ENCODE data around the gene NUCKS1. TPM values are rescaled to one million over a fixed set of nuclear protein-coding genes. Genes with fewer than 3 reads are reported as not detected.

The NUCKS1 gene
- polyA plus RNA-seq, 1 of the 3 experiments (the other 2 are of a cell fraction), result 25.4 TPM

DNA sequence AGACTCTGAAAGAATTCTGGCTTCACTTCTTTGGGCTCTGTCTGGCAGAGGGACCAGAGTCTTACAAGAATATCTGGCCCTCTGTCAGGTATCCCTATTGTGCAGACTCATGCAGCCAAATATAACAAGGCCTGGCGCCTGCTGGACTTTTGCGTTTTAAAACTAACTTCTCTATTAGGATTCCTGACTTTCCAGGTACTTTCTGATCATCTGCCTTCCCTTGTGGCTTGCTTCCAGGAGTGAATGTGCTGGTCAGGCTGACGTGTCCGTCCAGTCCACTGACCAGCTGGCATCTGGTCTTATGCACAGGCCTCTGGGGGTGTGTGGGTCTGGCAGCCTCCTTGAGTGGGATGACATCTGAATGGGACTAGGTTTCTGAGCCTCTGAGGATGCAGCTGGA is 33.9 kb upstream of the NUCKS1 start:
- Histone ChIP-seq H3F3A (replicated peaks; ENCODE audit: insufficient read depth) (no peaks in the 10 kb centered on the region), H3K36me3 (replicated peaks in 1 of 2; ENCODE audit: control insufficient read depth in 1 of 2, insufficient read depth in 2 of 2, low read length in 1 of 2) (no peaks in the 10 kb centered on the region), H3K9me2 (no peaks in the 10 kb centered on the region), H4K20me1 (ENCODE audit: insufficient read depth) (no peaks in the 10 kb centered on the region), H3K9ac (no peak overlapping the region), H3K79me2 (ENCODE audit: insufficient read depth) (no peaks in the 10 kb centered on the region), H3K4me1 (ENCODE audit: control insufficient read depth in 1 of 2, insufficient read depth in 2 of 2, low read depth in 1 of 2, low read length in 1 of 2) (peaks cover 0 to 5% of the 10 kb centered on the region in 2 experiments; a peak in 1 of 4 replicates), H3K9me3 (no peaks in the 10 kb centered on the region), H3K4me2 (no peak overlapping the region), H3K4me3 (ENCODE audit: low read depth in 2 of 2, low read length in 1 of 2) (no peak overlapping the region), H3K27ac (ENCODE audit: low read depth in 2 of 2, low read length in 1 of 2) (no peak overlapping the region), H2AFZ (ENCODE audit: low read depth) (no peak overlapping the region), H3K27me3 (ENCODE audit: insufficient read depth) (no peaks in the 10 kb centered on the region)
- 97% methylated on average over 4 of the region's 4 CpGs for WGBS (ENCODE audit: low lambda C conversion rate)
- DNase-seq, result no peak
- TF ChIP-seq, protein P1, sequence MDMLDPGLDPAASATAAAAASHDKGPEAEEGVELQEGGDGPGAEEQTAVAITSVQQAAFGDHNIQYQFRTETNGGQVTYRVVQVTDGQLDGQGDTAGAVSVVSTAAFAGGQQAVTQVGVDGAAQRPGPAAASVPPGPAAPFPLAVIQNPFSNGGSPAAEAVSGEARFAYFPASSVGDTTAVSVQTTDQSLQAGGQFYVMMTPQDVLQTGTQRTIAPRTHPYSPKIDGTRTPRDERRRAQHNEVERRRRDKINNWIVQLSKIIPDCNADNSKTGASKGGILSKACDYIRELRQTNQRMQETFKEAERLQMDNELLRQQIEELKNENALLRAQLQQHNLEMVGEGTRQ (IDR thresholded peaks at IDR 0.05; ENCODE audit: borderline replicate concordance, low read depth, low read length), result no peak
- TF ChIP-seq TAF1 (IDR thresholded peaks at IDR 0.05; ENCODE audit: borderline replicate concordance, low read depth, low read length) (no peak), SIN3A (IDR thresholded peaks at IDR 0.05; ENCODE audit: borderline replicate concordance, low read depth, low read length) (no peak), TCF12 (IDR thresholded peaks at IDR 0.05) (no peak), POLR2AphosphoS5 (IDR thresholded peaks at IDR 0.05; ENCODE audit: low read depth, low read length) (no peak), SMC3 (IDR thresholded peaks at IDR 0.05; ENCODE audit: low read depth, low read length) (no peak), ELF1 (IDR thresholded peaks at IDR 0.05) (no peak), EZH2phosphoT487 (IDR thresholded peaks at IDR 0.05; ENCODE audit: borderline replicate concordance, low read depth) (no peak), GABPA (IDR thresholded peaks at IDR 0.05; ENCODE audit: low read depth) (no peak), TEAD4 (IDR thresholded peaks at IDR 0.05; ENCODE audit: borderline replicate concordance, insufficient read depth) (no peak), RXRA (IDR thresholded peaks at IDR 0.05; ENCODE audit: borderline replicate concordance, low read depth) (no peak), FOSL2 (IDR thresholded peaks at IDR 0.05; ENCODE audit: borderline replicate concordance, low read depth) (no peak), GATA2 (CRISPR knock-in tag; IDR thresholded peaks at IDR 0.05) (no peak)
- TF ChIP-seq, protein P2, sequence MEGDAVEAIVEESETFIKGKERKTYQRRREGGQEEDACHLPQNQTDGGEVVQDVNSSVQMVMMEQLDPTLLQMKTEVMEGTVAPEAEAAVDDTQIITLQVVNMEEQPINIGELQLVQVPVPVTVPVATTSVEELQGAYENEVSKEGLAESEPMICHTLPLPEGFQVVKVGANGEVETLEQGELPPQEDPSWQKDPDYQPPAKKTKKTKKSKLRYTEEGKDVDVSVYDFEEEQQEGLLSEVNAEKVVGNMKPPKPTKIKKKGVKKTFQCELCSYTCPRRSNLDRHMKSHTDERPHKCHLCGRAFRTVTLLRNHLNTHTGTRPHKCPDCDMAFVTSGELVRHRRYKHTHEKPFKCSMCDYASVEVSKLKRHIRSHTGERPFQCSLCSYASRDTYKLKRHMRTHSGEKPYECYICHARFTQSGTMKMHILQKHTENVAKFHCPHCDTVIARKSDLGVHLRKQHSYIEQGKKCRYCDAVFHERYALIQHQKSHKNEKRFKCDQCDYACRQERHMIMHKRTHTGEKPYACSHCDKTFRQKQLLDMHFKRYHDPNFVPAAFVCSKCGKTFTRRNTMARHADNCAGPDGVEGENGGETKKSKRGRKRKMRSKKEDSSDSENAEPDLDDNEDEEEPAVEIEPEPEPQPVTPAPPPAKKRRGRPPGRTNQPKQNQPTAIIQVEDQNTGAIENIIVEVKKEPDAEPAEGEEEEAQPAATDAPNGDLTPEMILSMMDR (IDR thresholded peaks at IDR 0.05), result no peak
- TF ChIP-seq, protein P3, sequence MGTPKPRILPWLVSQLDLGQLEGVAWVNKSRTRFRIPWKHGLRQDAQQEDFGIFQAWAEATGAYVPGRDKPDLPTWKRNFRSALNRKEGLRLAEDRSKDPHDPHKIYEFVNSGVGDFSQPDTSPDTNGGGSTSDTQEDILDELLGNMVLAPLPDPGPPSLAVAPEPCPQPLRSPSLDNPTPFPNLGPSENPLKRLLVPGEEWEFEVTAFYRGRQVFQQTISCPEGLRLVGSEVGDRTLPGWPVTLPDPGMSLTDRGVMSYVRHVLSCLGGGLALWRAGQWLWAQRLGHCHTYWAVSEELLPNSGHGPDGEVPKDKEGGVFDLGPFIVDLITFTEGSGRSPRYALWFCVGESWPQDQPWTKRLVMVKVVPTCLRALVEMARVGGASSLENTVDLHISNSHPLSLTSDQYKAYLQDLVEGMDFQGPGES (IDR thresholded peaks at IDR 0.05; ENCODE audit: low read depth, low read length), result no peak
- TF ChIP-seq, protein P4, sequence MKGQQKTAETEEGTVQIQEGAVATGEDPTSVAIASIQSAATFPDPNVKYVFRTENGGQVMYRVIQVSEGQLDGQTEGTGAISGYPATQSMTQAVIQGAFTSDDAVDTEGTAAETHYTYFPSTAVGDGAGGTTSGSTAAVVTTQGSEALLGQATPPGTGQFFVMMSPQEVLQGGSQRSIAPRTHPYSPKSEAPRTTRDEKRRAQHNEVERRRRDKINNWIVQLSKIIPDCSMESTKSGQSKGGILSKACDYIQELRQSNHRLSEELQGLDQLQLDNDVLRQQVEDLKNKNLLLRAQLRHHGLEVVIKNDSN (IDR thresholded peaks at IDR 0.05; ENCODE audit: borderline replicate concordance, low read depth), result no peak
- TF ChIP-seq, protein P5, sequence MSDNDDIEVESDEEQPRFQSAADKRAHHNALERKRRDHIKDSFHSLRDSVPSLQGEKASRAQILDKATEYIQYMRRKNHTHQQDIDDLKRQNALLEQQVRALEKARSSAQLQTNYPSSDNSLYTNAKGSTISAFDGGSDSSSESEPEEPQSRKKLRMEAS (IDR thresholded peaks at IDR 0.05; ENCODE audit: low read depth), result no peak
- TF ChIP-seq, protein P6, sequence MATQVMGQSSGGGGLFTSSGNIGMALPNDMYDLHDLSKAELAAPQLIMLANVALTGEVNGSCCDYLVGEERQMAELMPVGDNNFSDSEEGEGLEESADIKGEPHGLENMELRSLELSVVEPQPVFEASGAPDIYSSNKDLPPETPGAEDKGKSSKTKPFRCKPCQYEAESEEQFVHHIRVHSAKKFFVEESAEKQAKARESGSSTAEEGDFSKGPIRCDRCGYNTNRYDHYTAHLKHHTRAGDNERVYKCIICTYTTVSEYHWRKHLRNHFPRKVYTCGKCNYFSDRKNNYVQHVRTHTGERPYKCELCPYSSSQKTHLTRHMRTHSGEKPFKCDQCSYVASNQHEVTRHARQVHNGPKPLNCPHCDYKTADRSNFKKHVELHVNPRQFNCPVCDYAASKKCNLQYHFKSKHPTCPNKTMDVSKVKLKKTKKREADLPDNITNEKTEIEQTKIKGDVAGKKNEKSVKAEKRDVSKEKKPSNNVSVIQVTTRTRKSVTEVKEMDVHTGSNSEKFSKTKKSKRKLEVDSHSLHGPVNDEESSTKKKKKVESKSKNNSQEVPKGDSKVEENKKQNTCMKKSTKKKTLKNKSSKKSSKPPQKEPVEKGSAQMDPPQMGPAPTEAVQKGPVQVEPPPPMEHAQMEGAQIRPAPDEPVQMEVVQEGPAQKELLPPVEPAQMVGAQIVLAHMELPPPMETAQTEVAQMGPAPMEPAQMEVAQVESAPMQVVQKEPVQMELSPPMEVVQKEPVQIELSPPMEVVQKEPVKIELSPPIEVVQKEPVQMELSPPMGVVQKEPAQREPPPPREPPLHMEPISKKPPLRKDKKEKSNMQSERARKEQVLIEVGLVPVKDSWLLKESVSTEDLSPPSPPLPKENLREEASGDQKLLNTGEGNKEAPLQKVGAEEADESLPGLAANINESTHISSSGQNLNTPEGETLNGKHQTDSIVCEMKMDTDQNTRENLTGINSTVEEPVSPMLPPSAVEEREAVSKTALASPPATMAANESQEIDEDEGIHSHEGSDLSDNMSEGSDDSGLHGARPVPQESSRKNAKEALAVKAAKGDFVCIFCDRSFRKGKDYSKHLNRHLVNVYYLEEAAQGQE (IDR thresholded peaks at IDR 0.05; ENCODE audit: low read depth, low read length), result no peak
- ChIA-PET POLR2A (no interaction called here), CTCF (interaction anchor here (1.1 to 1.4 kb wide), 2 partner anchors 126 to 193 kb away, joined by 3 read pairs; no protein-coding TSS in a partner anchor)
